HepG2 (cell line): ENCODE data around the gene CLDN20. TPM values are rescaled to one million over a fixed set of nuclear protein-coding genes. Genes with fewer than 3 reads are reported as not detected.

ENCODE experiments used
- ATAC-seq: fragments of 200-7000 bp; cut with Tn5 transposase; 3 replicates; pipeline ENCODE4 v1.9.1; 2020; ENCODE audit warnings: mild to moderate bottlenecking, moderate library complexity
- BruUV-seq: library from RNA; stranded (reverse); fragments of 400-500 nt; replicated peaks from 2 replicates; lab custom pipeline; 2021; lab: Mats Ljungman, UMichigan
- CTCF ChIA-PET: fragments of 300-600 bp; formaldehyde crosslinking; extraction: SDS; loops from one replicate; lab custom pipeline; 2021; ENCODE audit warnings: low total read pairs, inconsistent platforms, low intra/inter-chr PET ratio; lab: Yijun Ruan, JAX
- POLR2A ChIA-PET: fragments of 350-600 bp; sonication (Branson Sonifier 250); formaldehyde crosslinking; loops from one replicate; lab custom pipeline; 2020; ENCODE audit warnings: antibody characterized with exemption, inconsistent platforms; lab: Yijun Ruan, JAX
- DNase-seq: peaks from one replicate; pipeline ENCODE4 v3.0.0-alpha.2; 2015; ENCODE audit warnings: low spot score
- FAIRE-seq: peaks from 3 replicates; lab custom pipeline; 2011; peaks lifted over from hg19 to GRCh38; lab: Jason Lieb, UNC
- H2AFZ ChIP-seq: one replicate; pipeline ENCODE4 v1.6.1; 2011; ENCODE audit warnings: low read length, inconsistent platforms
- H3K27ac ChIP-seq: fragments of 300-600 bp; 3 replicates; pipeline ENCODE4 v1.8.0; 2011; ENCODE audit warnings: mixed run types, mild to moderate bottlenecking, mixed read lengths, low read length, inconsistent platforms; ENCODE audit not compliant: insufficient read depth; ENCODE audit errors: extremely low read length
- H3K27me3 ChIP-seq, 2 experiments: fragments of 200-600 bp in 1 of 2; 2 replicates in 1 of 2; 3 replicates in 1 of 2; pipeline versions ENCODE4 v1.6.0 to v1.8.0; 2011; ENCODE audit warnings: low read length in 2 of 2, mild to moderate bottlenecking in 2 of 2, moderate library complexity in 2 of 2, inconsistent platforms in 1 of 2; ENCODE audit not compliant: insufficient read depth in 2 of 2, control insufficient read depth in 1 of 2
- H3K36me3 ChIP-seq, 2 experiments: fragments of 200-600 bp in 1 of 2; replicated peaks in 1 of 2; 2 replicates in 1 of 2; 3 replicates in 1 of 2; pipeline versions ENCODE4 v1.5.1 to v1.8.0; 2011; ENCODE audit warnings: low read length in 2 of 2, inconsistent platforms in 1 of 2; ENCODE audit not compliant: insufficient read depth in 2 of 2, control insufficient read depth in 1 of 2
- H3K4me1 ChIP-seq: 2 replicates; pipeline ENCODE4 v1.5.1; 2012; ENCODE audit warnings: low read length, inconsistent platforms; ENCODE audit not compliant: insufficient read depth
- H3K4me2 ChIP-seq: 2 replicates; pipeline ENCODE4 v1.6.0; 2011; ENCODE audit warnings: low read depth, low read length, inconsistent platforms
- H3K4me3 ChIP-seq, 3 experiments: fragments of 200-600 bp in 1 of 3; sonication (generic), shearing (Covaris generic) in 1 of 3; replicated peaks in 1 of 3; 2 replicates each; pipeline ENCODE4 v1.5.1; 2011 to 2016; ENCODE audit warnings: low read length in 3 of 3, inconsistent platforms in 2 of 3, low read depth in 2 of 3, mild to moderate bottlenecking in 2 of 3, control low read depth in 1 of 3, mixed read lengths in 1 of 3; ENCODE audit not compliant: insufficient read depth in 1 of 3
- H3K79me2 ChIP-seq: one replicate; pipeline ENCODE4 v1.6.1; 2011; ENCODE audit warnings: low read length, inconsistent platforms; ENCODE audit not compliant: insufficient read depth
- H3K9ac ChIP-seq: 2 replicates; pipeline ENCODE4 v1.6.0; 2011; ENCODE audit warnings: mild to moderate bottlenecking, low read depth, low read length, inconsistent platforms; ENCODE audit not compliant: insufficient read depth
- H3K9me3 ChIP-seq: 2 replicates; pipeline ENCODE4 v1.5.1; 2012; ENCODE audit warnings: mild to moderate bottlenecking, low read length
- H4K20me1 ChIP-seq: 2 replicates; pipeline ENCODE4 v1.6.0; 2011; ENCODE audit warnings: inconsistent platforms, mild to moderate bottlenecking, low read length, moderate library complexity; ENCODE audit not compliant: insufficient read depth
- CHCHD3 ChIP-seq: sonication (generic); formaldehyde crosslinking; IDR thresholded peaks from 2 replicates; pipeline ENCODE4 v1.8.0; 2022; ENCODE audit warnings: mild to moderate bottlenecking, missing genetic modification reagents, moderate library complexity
- GATAD2A ChIP-seq: IDR thresholded peaks from 2 replicates; pipeline ENCODE4 v1.6.1; 2016
- PAF1 ChIP-seq: IDR thresholded peaks from 2 replicates; pipeline ENCODE4 v1.6.1; 2016; ENCODE audit warnings: missing genetic modification reagents, missing compliant biosample characterization
- PHF8 ChIP-seq: sonication (generic); formaldehyde crosslinking; IDR thresholded peaks from 2 replicates; pipeline ENCODE4 v1.5.0; 2020; ENCODE audit warnings: missing genetic modification reagents
- RBM39 ChIP-seq: fragments of 200-400 bp; formaldehyde crosslinking; IDR thresholded peaks from one replicate; pipeline ENCODE4 v1.6.1; 2018; ENCODE audit warnings: antibody characterized with exemption, mild to moderate bottlenecking, low read depth, low read length; ENCODE audit not compliant: poor library complexity, severe bottlenecking
- RORA ChIP-seq: sonication (generic); formaldehyde crosslinking; IDR thresholded peaks from 2 replicates; pipeline ENCODE4 v1.5.0; 2020; ENCODE audit warnings: mild to moderate bottlenecking, missing genetic modification reagents, moderate library complexity
- SMAD3 ChIP-seq: sonication (generic); formaldehyde crosslinking; IDR thresholded peaks from 2 replicates; pipeline ENCODE4 v1.4.0; 2020; ENCODE audit warnings: missing genetic modification reagents
- XRCC5 ChIP-seq: fragments of 200-400 bp; formaldehyde crosslinking; optimal IDR thresholded peaks from 2 replicates; pipeline ENCODE3; 2017; ENCODE audit warnings: mild to moderate bottlenecking, low read length
- ZNF12 ChIP-seq: sonication (generic); formaldehyde crosslinking; IDR thresholded peaks from 2 replicates; pipeline ENCODE4 v1.5.0; 2020; ENCODE audit warnings: missing genetic modification reagents
- ZNF550 ChIP-seq: sonication (generic); formaldehyde crosslinking; IDR thresholded peaks from 2 replicates; pipeline ENCODE4 v1.4.0; 2020; ENCODE audit warnings: mild to moderate bottlenecking, missing genetic modification reagents, borderline replicate concordance
- ZNF567 ChIP-seq: sonication (generic); formaldehyde crosslinking; IDR thresholded peaks from 2 replicates; pipeline ENCODE4 v1.8.1; 2023; ENCODE audit warnings: mild to moderate bottlenecking, missing genetic modification reagents, borderline replicate concordance
- ZNF572 ChIP-seq: sonication (generic); formaldehyde crosslinking; IDR thresholded peaks from 2 replicates; pipeline ENCODE4 v1.5.1; 2020; ENCODE audit warnings: mild to moderate bottlenecking, missing genetic modification reagents
- ZNF709 ChIP-seq: sonication (generic); formaldehyde crosslinking; IDR thresholded peaks from 2 replicates; pipeline ENCODE4 v1.5.0; 2020; ENCODE audit warnings: mild to moderate bottlenecking, missing genetic modification reagents
- ZNF775 ChIP-seq: sonication (generic); formaldehyde crosslinking; IDR thresholded peaks from 2 replicates; pipeline ENCODE4 v1.4.0; 2020; ENCODE audit warnings: missing genetic modification reagents, mild to moderate bottlenecking, moderate library complexity, borderline replicate concordance
- ZNF777 ChIP-seq: sonication (generic); formaldehyde crosslinking; IDR thresholded peaks from 2 replicates; pipeline ENCODE4 v1.4.0; 2020; ENCODE audit warnings: missing genetic modification reagents
- ZSCAN30 ChIP-seq: sonication (generic); formaldehyde crosslinking; IDR thresholded peaks from 2 replicates; pipeline ENCODE4 v1.5.0; 2020; ENCODE audit warnings: mild to moderate bottlenecking, missing genetic modification reagents
- WGBS: methylation state at CpG from one replicate; pipeline ENCODE4 v1.1.6; 2017; ENCODE audit warnings: low lambda C conversion rate; 5-methylcytosine and 5-hydroxymethylcytosine counted together
- in situ Hi-C: cut with HindIII; loops from 2 replicates; pipeline ENCODE4 v1.10.0; 2017; ENCODE audit warnings: low pct_unique_long_range_greater_than_20kb; ENCODE audit not compliant: extremely low pct_ligation_motif_present
- intact Hi-C: fragments of 100-400 bp; cut with micrococcal nuclease; formaldehyde crosslinking; loops from one replicate; pipeline ENCODE4 v1.10.0; 2022; ENCODE audit not compliant: unreplicated experiment
- polyA plus RNA-seq, 8 experiments: library from polyadenylated mRNA; depleted of rRNA in 3 of 8; stranded (reverse) in 7 of 8; unstranded in 1 of 8; fragments of >200 nt; fragmentation: Illumina TruSeq in 4 of 8; extraction: Trizol in 4 of 8; gene quantifications; 2 replicates each; pipeline versions ENCODE4 v1.2.1 to v1.2.3, GENCODE V29; 2011 to 2016; ENCODE audit warnings: low read depth in 4 of 8, missing spikeins in 1 of 8, mixed read lengths in 1 of 8; ENCODE audit not compliant: insufficient read depth in 1 of 8
- total RNA-seq, 5 experiments: library from RNA; depleted of rRNA; stranded (reverse); fragments of >200 nt; fragmentation: Illumina TruSeq; extraction: Trizol; gene quantifications; 2 replicates each; pipeline ENCODE4 v1.2.3, GENCODE V29; 2016; ENCODE audit warnings: low read depth in 1 of 5

The CLDN20 gene
- total and polyA plus RNA-seq, 2 of the 13 experiments (the other 11 are each of a cell fraction or from before 2014, with no cell fraction given), result not detected

DNA sequence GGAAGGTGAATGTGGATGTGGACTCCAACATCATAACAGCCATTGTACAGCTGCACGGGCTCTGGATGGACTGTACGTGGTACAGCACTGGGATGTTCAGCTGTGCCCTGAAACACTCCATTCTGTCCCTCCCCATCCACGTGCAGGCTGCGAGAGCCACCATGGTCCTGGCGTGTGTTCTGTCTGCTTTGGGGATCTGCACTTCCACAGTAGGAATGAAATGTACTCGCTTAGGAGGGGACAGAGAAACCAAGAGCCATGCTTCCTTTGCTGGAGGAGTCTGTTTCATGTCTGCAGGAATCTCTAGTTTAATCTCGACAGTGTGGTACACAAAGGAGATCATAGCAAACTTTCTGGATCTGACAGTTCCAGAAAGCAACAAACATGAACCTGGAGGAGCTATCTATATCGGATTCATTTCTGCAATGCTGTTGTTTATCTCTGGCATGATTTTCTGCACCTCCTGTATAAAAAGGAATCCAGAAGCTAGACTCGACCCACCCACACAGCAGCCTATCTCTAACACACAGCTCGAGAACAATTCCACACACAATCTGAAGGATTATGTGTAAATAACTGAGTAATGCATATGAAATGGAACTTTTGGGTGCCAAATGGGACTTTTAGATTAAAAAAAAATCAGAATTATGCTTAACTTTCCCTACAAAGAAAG, 12.1 kb downstream of the CLDN20 start:
- CTCF ChIA-PET, result no interaction called here
- Histone ChIP-seq H2AFZ (no peak overlapping the region), H3K4me2 (no peak overlapping the region), H3K9me3 (no peaks in the 10 kb centered on the region), H3K79me2 (peaks cover 5% of the 10 kb centered on the region), H4K20me1 (no peaks in the 10 kb centered on the region), H3K4me1 (no peaks in the 10 kb centered on the region), H3K27me3 (no peaks in the 10 kb centered on the region)
- in situ Hi-C loops, result no loop called here
- WGBS, result 98% methylated on average over 10 of the region's 10 CpGs
- no TSS peak for BruUV-seq
- FAIRE-seq (no peak), DNase-seq (no peak)
- TF ChIP-seq RORA (no peak), ZNF550 (no peak), SMAD3 (no peak), ZNF709 (CRISPR knock-in tag) (no peak), ZNF567 (CRISPR knock-in tag) (no peak), ZNF12 (CRISPR knock-in tag) (no peak), RBM39 (no peak), PHF8 (CRISPR knock-in tag) (no peak), ZSCAN30 (CRISPR knock-in tag) (no peak)
- TF ChIP-seq, all 625 proteins: peak for 0
- H3K36me3 ChIP-seq, result peaks cover 41 to 88% of the 10 kb centered on the region in 2 experiments
- H3K4me3 ChIP-seq, result no peak overlapping the region
- intact Hi-C loops, result no loop called here
- no peak for ATAC-seq
- no peak overlapping the region for H3K27ac ChIP-seq
- H3K9ac ChIP-seq, result no peak overlapping the region
- POLR2A ChIA-PET, result no interaction called here

DNA sequence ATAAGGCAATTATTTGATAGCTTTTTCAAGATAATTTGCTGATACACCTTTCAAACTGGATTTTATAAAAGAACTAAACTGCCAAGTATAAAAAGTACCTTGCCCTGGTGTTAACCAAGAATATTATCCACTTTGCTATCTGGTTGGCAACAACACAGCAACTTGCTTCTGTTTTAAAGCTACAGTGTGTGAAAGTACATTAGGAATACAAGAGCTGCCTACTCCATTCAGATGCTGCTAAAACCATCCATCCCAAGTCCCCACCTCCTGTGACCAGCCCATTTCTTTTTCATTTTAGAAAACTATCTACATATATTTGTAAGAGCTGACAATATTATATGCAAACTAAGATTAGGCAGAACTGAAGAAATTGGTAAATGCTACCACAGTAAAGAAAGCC, 12.8 kb downstream of the CLDN20 start:
- Histone ChIP-seq H3K4me2 (no peak overlapping the region), H3K27me3 (no peaks in the 10 kb centered on the region), H3K9ac (no peak overlapping the region), H3K36me3 (peaks cover 42 to 89% of the 10 kb centered on the region in 2 experiments), H3K27ac (no peak overlapping the region), H3K9me3 (no peaks in the 10 kb centered on the region), H4K20me1 (no peaks in the 10 kb centered on the region), H3K79me2 (peaks cover 5% of the 10 kb centered on the region), H3K4me1 (no peaks in the 10 kb centered on the region), H3K4me3 (no peak overlapping the region), H2AFZ (no peak overlapping the region)
- FAIRE-seq (no peak), DNase-seq (no peak), ATAC-seq (no peak)
- intact Hi-C loops, result no loop called here
- ChIA-PET CTCF (no interaction called here), POLR2A (no interaction called here)
- BruUV-seq, result no TSS peak
- in situ Hi-C loops, result no loop called here
- TF ChIP-seq CHCHD3 (CRISPR knock-in tag) (no peak), ZNF572 (CRISPR knock-in tag) (no peak), XRCC5 (no peak), ZNF777 (CRISPR knock-in tag) (no peak), GATAD2A (CRISPR knock-in tag) (no peak), ZNF775 (CRISPR knock-in tag) (no peak), PAF1 (CRISPR knock-in tag) (no peak)
